Hippocampal formation (tissue), 2 donors: ENCODE measurements around the gene ARRB1.
"Not testable (repeated sequence)": the region's sequence is repeated elsewhere in the genome, so short reads cannot be mapped to it uniquely, and the experiment has no call there.

ENCODE experiments used
- DNase-seq, 2 donors: peaks; one replicate each; lab custom pipeline; 2025; lab: John Stamatoyannopoulos, UW

Gene ARRB1

GRCh38 chr11:75351541-75351790 is at the start of gene ARRB1:
Gene ARRB1, minus strand, starts transcription at chr11:75351661. Its CDS starts 54 bp downstream, at chr11:75351607.
- DNase-seq, result no peak

GRCh38 chr11:75400146-75400865 is 48.8 kb upstream of the ARRB1 start:
- no peak for DNase-seq

- peak; percentile 85 to 89 for DNase-seq
These were observed 48.1 kb upstream of the ARRB1 start, which contains the start of gene RPS3 for GRCh38 chr11:75399344-75400145. Gene RPS3, plus strand, starts transcription at chr11:75399518. Its CDS starts 30 bp downstream, at chr11:75399548.

- DNase-seq, result no peak
These were observed 47.4 kb upstream of the ARRB1 start for GRCh38 chr11:75398906-75399305.

DNA sequence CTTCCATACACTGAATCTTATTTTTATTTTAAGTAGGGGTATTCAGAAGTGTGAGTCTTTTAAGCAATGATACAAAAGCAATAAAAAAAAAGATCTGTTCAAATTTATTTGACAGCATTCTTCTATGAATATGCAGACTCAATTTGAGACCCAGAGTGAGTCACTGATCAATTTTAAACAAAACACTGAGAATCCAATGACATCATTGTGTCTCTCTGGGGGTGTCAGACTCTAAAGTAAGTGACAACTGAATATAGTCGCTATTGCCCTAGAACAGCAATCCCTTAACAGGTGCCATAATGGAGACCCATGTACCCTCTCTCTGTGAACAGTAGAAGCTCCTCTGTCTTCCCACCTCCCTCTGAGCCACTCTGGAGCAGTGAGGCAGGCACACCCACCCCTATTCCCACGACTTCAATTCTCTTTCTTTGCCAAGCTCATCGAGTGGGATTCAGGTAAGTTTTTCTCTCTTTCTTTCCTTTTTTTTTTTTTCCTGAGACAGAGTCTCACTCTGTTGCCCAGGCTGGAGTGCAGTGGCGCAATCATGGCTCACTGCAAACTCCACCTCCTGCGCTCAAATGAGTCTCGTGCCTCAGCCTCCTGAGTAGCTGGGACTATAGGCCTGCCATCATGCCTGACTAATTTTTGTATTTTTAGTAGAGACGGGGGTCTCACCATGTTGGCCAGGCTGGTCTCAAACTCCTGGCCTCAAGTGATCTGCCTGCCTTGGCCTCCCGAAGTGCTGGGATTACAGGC is 42.8 kb upstream of the ARRB1 start:
- DNase-seq, result no peak

GRCh38 chr11:75389925-75390324 is 38.5 kb upstream of the ARRB1 start:
- no peak for DNase-seq

GRCh38 chr11:75389276-75389605 is 37.8 kb upstream of the ARRB1 start:
- DNase-seq, result no peak

DNA sequence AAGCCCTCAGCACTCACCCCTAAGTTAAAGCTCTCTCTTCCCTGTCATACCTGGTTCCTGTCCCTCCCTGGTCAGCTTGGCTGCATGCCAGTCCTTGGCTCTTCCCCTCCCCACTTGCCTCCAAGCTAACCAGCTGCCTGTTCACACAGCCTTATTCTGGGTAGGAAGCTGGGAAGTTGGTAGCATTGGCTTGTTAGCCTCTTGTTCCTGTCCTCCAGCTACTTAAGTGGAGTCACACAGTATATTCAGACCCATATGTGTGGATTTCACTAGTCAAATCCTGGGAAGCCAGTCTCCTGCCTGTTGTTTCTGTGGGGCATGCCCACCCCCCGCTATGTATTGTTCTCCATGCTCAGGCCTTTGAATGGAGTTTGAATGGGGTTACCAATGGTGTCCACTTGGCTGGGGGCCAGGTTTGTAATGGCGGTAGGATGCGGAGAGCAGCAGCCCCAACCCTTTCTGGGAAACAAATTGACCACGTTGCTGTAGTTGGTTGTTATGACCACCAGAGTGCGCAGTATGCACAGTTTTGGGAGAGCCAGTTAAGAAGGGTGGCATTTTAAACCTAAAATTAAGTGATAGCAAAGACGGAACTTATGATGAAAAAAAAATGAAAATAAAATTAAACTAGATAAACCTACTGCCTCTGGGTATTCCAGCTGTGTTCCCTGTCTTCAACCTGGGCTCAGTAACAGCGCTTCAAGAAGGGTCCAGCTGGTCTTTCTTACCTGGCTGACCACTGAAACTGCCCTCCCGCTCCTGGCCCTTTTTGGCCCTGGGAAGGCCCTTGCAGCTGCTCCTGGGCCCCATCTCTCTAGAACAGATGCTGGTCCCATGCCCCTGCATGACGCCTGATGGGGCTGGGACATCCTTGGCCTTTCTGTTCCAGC is 37.2 kb upstream of the ARRB1 start:
- peak; percentile 27 to 68 for DNase-seq

DNA sequence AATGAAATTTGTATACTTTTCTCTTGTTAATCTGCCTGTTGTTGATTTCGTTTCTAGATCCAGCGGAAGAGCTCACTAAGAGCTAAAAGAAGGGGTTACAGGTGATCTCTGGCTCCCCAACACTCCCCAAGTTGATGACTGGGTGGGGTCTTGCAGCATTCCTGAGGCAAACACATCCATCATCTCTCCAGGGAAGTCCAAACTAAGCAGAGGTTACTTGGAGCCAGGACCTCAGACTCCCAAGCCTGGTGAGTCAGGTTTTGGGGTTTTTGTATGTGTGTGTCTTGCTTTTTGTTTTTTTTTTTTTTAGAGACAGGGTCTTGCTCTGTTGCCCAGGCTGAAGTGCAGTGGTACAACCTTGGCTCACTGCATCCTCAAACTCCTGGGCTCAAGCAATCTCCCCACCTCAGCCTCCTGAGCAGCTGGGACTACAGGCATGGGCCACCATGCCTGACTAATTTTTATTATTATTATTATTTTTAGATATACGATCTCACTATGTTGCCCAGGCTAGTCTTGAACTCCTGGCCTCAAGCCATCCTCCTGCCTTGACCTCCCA is 36.4 kb upstream of the ARRB1 start:
- DNase-seq, result no peak

DNA sequence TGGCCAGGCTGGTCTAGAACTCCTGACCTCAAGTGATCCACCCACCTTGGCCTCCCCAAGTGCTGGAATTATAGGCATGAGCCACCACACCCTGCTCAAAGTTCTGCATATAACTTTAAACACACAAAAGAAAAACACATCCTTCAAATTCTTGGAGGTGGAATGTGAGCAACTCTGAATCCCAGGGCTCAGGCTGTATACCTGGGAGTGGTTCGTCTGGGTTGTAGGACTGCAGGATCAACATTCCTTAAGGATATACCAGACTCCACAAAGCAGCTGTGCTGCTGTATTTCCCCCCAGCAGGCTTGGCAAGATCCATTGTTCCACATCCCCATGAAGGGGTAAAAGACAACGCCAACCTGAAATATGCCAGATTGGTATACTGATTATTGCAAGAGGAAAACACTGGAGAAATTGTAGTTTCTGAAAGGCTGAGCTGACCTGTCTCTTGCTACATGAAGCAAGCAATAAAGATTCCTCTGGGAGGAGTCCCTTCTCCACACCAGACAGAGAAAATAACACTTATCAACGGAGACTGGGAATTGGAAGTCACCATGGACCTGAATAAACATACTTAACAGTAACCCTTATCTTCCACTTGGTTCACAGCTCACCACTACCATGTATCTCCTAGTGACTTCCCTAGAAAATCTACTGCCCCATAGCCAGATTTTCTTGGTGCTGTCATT is 35.6 kb upstream of the ARRB1 start:
- DNase-seq, result no peak

DNA sequence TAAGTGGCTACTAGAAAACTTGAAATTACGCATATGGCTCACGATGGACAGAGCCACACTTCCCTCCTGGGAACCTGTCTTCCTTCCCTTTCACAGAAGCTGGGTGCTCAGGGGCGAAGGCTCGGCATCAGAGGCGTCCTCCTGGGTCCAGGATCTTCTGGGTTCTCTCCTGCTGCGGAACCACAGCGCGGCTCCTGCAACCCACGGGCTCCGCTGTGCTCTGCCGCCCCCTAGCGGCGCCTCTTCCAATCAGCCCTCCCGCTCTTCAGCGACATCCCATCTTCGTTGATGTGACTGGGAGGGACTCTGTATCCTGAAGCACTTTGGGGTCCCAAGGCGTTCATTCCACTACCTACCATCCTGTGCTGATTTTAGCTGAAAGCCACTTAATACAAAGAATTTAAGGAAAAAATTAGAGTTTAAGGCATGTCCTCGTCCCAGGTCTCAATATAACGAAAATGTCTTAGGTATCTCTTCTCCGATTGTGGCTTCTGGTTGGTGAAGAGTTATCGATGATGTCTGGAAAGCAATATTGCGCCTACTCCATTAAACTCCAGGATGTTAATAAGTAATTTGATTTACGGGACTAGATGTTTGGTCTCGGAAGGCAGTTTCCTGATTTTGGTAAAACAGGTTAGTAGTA is 33.1 kb upstream of the ARRB1 start:
- peak; percentile 68 to 79 for DNase-seq

DNA sequence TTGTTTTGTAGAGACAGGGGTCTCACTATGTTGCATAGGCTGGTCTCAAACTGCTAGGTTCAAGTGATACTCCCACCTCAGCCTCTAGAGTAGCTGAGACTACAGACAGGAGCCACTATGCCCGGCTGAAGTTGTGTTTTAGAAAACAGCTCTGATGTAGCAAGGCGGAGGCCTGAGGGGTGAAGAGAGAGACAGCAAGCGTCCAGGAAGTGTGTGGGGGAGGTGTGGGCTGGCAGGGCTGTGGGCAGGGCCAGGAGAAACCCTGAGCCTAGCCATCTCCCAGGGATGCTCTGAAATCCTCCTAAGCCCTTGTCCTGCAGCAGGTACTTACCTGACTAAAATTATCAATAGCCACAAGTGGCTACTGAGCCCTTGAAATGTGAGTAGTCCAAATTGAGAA is 31.8 kb upstream of the ARRB1 start:
- no peak for DNase-seq

- DNase-seq, result no peak
These were observed 29.4 kb upstream of the ARRB1 start for GRCh38 chr11:75380716-75381420.

- no peak for DNase-seq
These were observed 28.8 kb upstream of the ARRB1 start for GRCh38 chr11:75380245-75380644.

DNA sequence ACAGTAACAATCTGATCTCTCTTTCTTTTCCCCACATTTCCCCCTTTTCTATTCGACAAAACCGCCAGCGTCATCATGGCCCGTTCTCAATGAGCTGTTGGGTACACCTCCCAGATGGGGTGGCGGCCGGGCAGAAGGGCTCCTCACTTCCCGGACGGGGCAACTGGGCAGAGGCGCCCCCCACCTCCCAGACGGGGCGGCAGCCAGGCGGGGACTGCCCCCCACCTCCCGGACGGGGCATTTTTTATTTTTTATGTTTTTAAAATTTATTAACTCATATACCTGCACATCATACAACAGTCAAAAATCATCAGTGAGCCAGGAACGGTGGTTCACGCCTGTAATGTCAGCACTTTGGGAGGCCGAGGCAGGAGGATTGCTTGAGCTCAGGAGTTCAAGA is 27.3 kb upstream of the ARRB1 start:
- not testable (repeated sequence) for DNase-seq

- DNase-seq, result no peak
These were observed 24.7 kb upstream of the ARRB1 start for GRCh38 chr11:75376175-75376574.

DNA sequence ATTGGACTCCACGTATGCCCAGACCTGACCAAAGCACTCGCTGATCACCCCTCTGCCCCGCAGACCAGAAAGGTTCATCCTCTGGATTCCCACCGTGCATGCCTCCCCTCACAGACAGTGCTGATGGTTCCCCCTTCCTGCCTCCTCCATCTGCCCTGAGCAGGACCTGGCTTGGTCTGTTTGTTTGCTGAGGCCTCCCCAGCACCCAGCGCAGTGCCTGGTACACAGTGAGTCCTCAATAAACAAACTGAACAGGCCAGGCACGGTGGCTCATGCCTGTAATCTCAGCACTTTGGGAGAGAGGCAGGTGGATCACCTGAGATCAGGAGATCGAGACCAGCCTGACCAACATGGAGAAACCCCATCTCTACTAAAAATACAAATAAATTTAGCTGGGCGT is 24.2 kb upstream of the ARRB1 start:
- DNase-seq, result no peak

DNA sequence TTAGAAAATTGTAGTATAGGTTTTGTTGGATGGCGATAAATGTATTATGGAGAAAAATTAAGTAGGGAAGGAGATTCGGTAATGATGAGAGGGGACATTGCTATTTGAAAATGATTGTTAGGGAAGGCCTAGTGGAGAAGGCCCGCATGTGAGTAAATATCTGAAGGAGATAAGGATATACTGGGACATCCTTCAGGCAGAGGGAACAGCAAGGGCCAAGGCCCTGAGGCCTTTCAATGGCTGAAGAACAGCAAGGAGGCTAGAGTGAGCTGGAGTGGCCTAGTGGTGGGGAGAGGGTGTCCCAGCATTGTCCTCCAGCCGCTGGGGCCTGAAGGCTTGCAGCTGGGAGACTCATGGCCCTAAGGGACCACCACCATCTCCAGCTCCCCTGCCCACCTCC is 23.2 kb upstream of the ARRB1 start:
- DNase-seq, result no peak

GRCh38 chr11:75373201-75373600 is 21.7 kb upstream of the ARRB1 start:
- DNase-seq, result no peak
